ENCODE measurements around the gene PRMT5. TPM values are rescaled to one million over a fixed set of nuclear protein-coding genes. Genes with fewer than 3 reads are reported as not detected.

PRMT5 gene
- total RNA-seq, 1 experiment from 2014 or later, result 47.6 TPM

GRCh38 chr14:22875748-22876319 lies 53.3 kb downstream of the PRMT5 start:
- no peak for DNase-seq (ENCODE audit: low spot score)

- DNase-seq (ENCODE audit: low spot score), result no peak
Observed at GRCh38 chr14:22875003-22875747, 54.0 kb downstream of the PRMT5 start.

- DNase-seq (ENCODE audit: low spot score), result no peak
Observed at GRCh38 chr14:22872833-22873520, 56.2 kb downstream of the PRMT5 start.

GRCh38 chr14:22872033-22872832 lies 56.9 kb downstream of the PRMT5 start:
- peak; percentile 92 for DNase-seq (ENCODE audit: low spot score)

- peak; percentile 90 for DNase-seq (ENCODE audit: low spot score)
Observed at GRCh38 chr14:22871224-22872032, 57.7 kb downstream of the PRMT5 start, which contains the start of gene LRP10. Gene LRP10, plus strand, starts transcription at chr14:22871740. Its CDS starts 564 bp downstream, at chr14:22872304.

- no peak for DNase-seq (ENCODE audit: low spot score)
Observed at GRCh38 chr14:22870811-22871223, 58.4 kb downstream of the PRMT5 start.

Other genes starting within 250 kb of the PRMT5 start
- 73.5 and 80.9 TPM in 2 replicates for gene OXA1L, start 162.7 kb downstream of the PRMT5 start, total RNA-seq (2014; rRNA removed; shearing (Covaris generic))
- gene SLC7A7, start 113.9 kb downstream of the PRMT5 start, total RNA-seq (2014; rRNA removed; shearing (Covaris generic)), result 12.2 and 13.6 TPM in 2 replicates
- gene MRPL52, start 99.5 kb downstream of the PRMT5 start, total RNA-seq (2014; rRNA removed; shearing (Covaris generic)), result 45.9 and 56.1 TPM in 2 replicates
- 1.7 and 3.9 TPM in 2 replicates for gene MMP14, start 92.8 kb downstream of the PRMT5 start, total RNA-seq (2014; rRNA removed; shearing (Covaris generic))
- 54.2 and 61.1 TPM in 2 replicates for gene LRP10, start 57.6 kb downstream of the PRMT5 start, total RNA-seq (2014; rRNA removed; shearing (Covaris generic))
- 0.18 and 0.53 TPM in 2 replicates for gene REM2, start 46.2 kb downstream of the PRMT5 start, total RNA-seq (2014; rRNA removed; shearing (Covaris generic))
- 54.9 and 56.3 TPM in 2 replicates for gene RBM23, start 10.2 kb downstream of the PRMT5 start, total RNA-seq (2014; rRNA removed; shearing (Covaris generic))
- gene HAUS4, start 27.7 kb upstream of the PRMT5 start, total RNA-seq (2014; rRNA removed; shearing (Covaris generic)), result 28.5 and 29.4 TPM in 2 replicates
- 52.0 and 53.6 TPM in 2 replicates for gene AJUBA, start 53.2 kb upstream of the PRMT5 start, total RNA-seq (2014; rRNA removed; shearing (Covaris generic))
- 14.6 and 15.1 TPM in 2 replicates for gene C14orf93, start 80.8 kb upstream of the PRMT5 start, total RNA-seq (2014; rRNA removed; shearing (Covaris generic))
- 198 and 205 TPM in 2 replicates for gene PSMB5, start 105.5 kb upstream of the PRMT5 start, total RNA-seq (2014; rRNA removed; shearing (Covaris generic))
- gene PSMB11, start 112.8 kb upstream of the PRMT5 start, total RNA-seq (2014; rRNA removed; shearing (Covaris generic)), result not detected in 2 replicates
- gene CDH24, start 128.1 kb upstream of the PRMT5 start, total RNA-seq (2014; rRNA removed; shearing (Covaris generic)), result 11.4 and 15.0 TPM in 2 replicates
- 59.1 and 64.4 TPM in 2 replicates for gene ACIN1, start 165.8 kb upstream of the PRMT5 start, total RNA-seq (2014; rRNA removed; shearing (Covaris generic))
- gene C14orf119, start 166.1 kb upstream of the PRMT5 start, total RNA-seq (2014; rRNA removed; shearing (Covaris generic)), result 31.4 and 36.3 TPM in 2 replicates
- gene CIROP, start 175.6 kb upstream of the PRMT5 start, total RNA-seq (2014; rRNA removed; shearing (Covaris generic)), result not detected in 2 replicates
- gene CEBPE, start 189.9 kb upstream of the PRMT5 start, total RNA-seq (2014; rRNA removed; shearing (Covaris generic)), result not detected in 2 replicates

Measured in HT-29 (cell line).